H1 (cell line): ENCODE measurements around the gene DRD2. TPM values are rescaled to one million over a fixed set of nuclear protein-coding genes. Genes with fewer than 3 reads are reported as not detected.

Experiments used
- CTCF ChIA-PET: fragments of 300-600 bp; sonication (Branson Sonifier 250); formaldehyde crosslinking; loops from one replicate; lab custom pipeline; 2021; ENCODE audit not compliant: partially characterized antibody; lab: Charles Lee
- POLR2A ChIA-PET: fragments of 300-600 bp; sonication (Branson Sonifier 250); formaldehyde crosslinking; loops from one replicate; lab custom pipeline; 2021; ENCODE audit warnings: inconsistent platforms; ENCODE audit not compliant: partially characterized antibody; lab: Charles Lee
- DNase-seq, 2 experiments: peaks; one replicate each; pipeline versions ENCODE4 v3.0.0 to v3.0.0-alpha.2; 2010 to 2022; ENCODE audit warnings: low spot score in 2 of 2, low read depth in 1 of 2, mixed read lengths in 1 of 2
- FAIRE-seq: peaks from 2 replicates; lab custom pipeline; 2011; peaks lifted over from hg19 to GRCh38; lab: Jason Lieb, UNC
- H2AFZ ChIP-seq: 2 replicates; pipeline ENCODE4 v1.8.1; 2012; ENCODE audit warnings: low read length, inconsistent platforms
- H2AK5ac ChIP-seq: 2 replicates; pipeline ENCODE4 v1.6.1; 2013; ENCODE audit warnings: low read depth, low read length
- H2BK120ac ChIP-seq: replicated peaks from 2 replicates; pipeline ENCODE3; 2013; ENCODE audit warnings: low read depth, low read length, inconsistent platforms
- H2BK12ac ChIP-seq: 2 replicates; pipeline ENCODE4 v1.6.1; 2013; ENCODE audit warnings: low read depth, low read length
- H2BK15ac ChIP-seq: 2 replicates; pipeline ENCODE4 v1.6.1; 2013; ENCODE audit warnings: low read length
- H2BK20ac ChIP-seq: 2 replicates; pipeline ENCODE4 v1.6.1; 2013; ENCODE audit warnings: low read length
- H2BK5ac ChIP-seq: 2 replicates; pipeline ENCODE4 v1.6.1; 2013; ENCODE audit warnings: low read depth, low read length
- H3K14ac ChIP-seq: 2 replicates; pipeline ENCODE4 v1.6.1; 2013; ENCODE audit warnings: inconsistent platforms; ENCODE audit not compliant: insufficient read length
- H3K18ac ChIP-seq: 2 replicates; pipeline ENCODE4 v1.6.1; 2013; ENCODE audit warnings: low read length; ENCODE audit errors: extremely low read depth
- H3K23ac ChIP-seq: 2 replicates; pipeline ENCODE4 v1.6.1; 2013; ENCODE audit warnings: inconsistent platforms; ENCODE audit not compliant: insufficient read length
- H3K23me2 ChIP-seq: 2 replicates; pipeline ENCODE4 v1.6.1; 2013; ENCODE audit warnings: low read depth, low read length
- H3K27ac ChIP-seq: 2 replicates; pipeline ENCODE4 v1.6.1; 2011; ENCODE audit warnings: low read depth, low read length, inconsistent platforms
- H3K27me3 ChIP-seq, 4 experiments: replicated peaks in 1 of 4; 1 replicate in 1 of 4; 2 replicates in 3 of 4; pipeline versions ENCODE4 v1.6.1 to v1.8.1; 2011 to 2013; ENCODE audit warnings: low read length in 3 of 4, mild to moderate bottlenecking in 3 of 4, inconsistent platforms in 2 of 4, mixed read lengths in 2 of 4, moderate library complexity in 1 of 4; ENCODE audit not compliant: control insufficient read depth in 3 of 4, insufficient read depth in 3 of 4; ENCODE audit errors: extremely low read depth in 1 of 4
- H3K36me3 ChIP-seq, 4 experiments: 2 replicates each; pipeline versions ENCODE4 v1.6.1 to v1.8.1; 2011 to 2013; ENCODE audit warnings: mild to moderate bottlenecking in 4 of 4, low read length in 3 of 4, moderate library complexity in 2 of 4, control low read depth in 1 of 4, inconsistent platforms in 1 of 4; ENCODE audit not compliant: insufficient read depth in 4 of 4, control insufficient read depth in 2 of 4
- H3K4ac ChIP-seq: replicated peaks from 2 replicates; pipeline ENCODE3; 2013; ENCODE audit warnings: low read length, low read depth, mixed read lengths, inconsistent platforms; ENCODE audit not compliant: insufficient read length
- H3K4me1 ChIP-seq, 4 experiments: replicated peaks in 1 of 4; 1 replicate in 1 of 4; 2 replicates in 3 of 4; pipeline versions ENCODE4 v1.6.1 to v1.8.1; 2011 to 2013; ENCODE audit warnings: low read length in 3 of 4, inconsistent platforms in 2 of 4, mixed read lengths in 1 of 4; ENCODE audit not compliant: insufficient read depth in 4 of 4, control insufficient read depth in 3 of 4
- H3K4me2 ChIP-seq, 2 experiments: 2 replicates each; pipeline versions ENCODE4 v1.6.1 to v1.8.1; 2011 to 2013; ENCODE audit warnings: low read depth in 2 of 2, low read length in 2 of 2, control low read depth in 1 of 2, inconsistent platforms in 1 of 2, mild to moderate bottlenecking in 1 of 2; ENCODE audit not compliant: insufficient read depth in 1 of 2
- H3K4me3 ChIP-seq, 4 experiments: fragments of 200-600, 300-600 bp in 1 of 4; sonication (generic), shearing (Covaris generic), sonication (Bioruptor Twin) in 1 of 4; 2 replicates each; pipeline versions ENCODE4 v1.5.1 to v1.8.1; 2011 to 2016; ENCODE audit warnings: low read length in 4 of 4, low read depth in 3 of 4, control low read depth in 2 of 4, inconsistent platforms in 2 of 4, mild to moderate bottlenecking in 2 of 4, mixed read lengths in 1 of 4, moderate library complexity in 1 of 4; ENCODE audit not compliant: insufficient read depth in 2 of 4; ENCODE audit errors: extremely low read depth in 1 of 4
- H3K56ac ChIP-seq: replicated peaks from 2 replicates; pipeline ENCODE3; 2013; ENCODE audit warnings: low read depth, mild to moderate bottlenecking, mixed read lengths, low read length, inconsistent platforms; ENCODE audit not compliant: insufficient read length
- H3K79me1 ChIP-seq: 2 replicates; pipeline ENCODE4 v1.6.1; 2013; ENCODE audit warnings: low read depth, low read length, control low read depth
- H3K79me2 ChIP-seq, 2 experiments: 2 replicates each; pipeline versions ENCODE4 v1.6.1 to v1.8.1; 2012 to 2013; ENCODE audit warnings: low read length in 2 of 2, mild to moderate bottlenecking in 2 of 2, inconsistent platforms in 1 of 2; ENCODE audit not compliant: insufficient read depth in 2 of 2, control insufficient read depth in 1 of 2
- H3K9ac ChIP-seq, 4 experiments: replicated peaks in 1 of 4; 1 replicate in 1 of 4; 2 replicates in 3 of 4; pipeline versions ENCODE4 v1.6.1 to v1.8.1; 2011 to 2013; ENCODE audit warnings: low read depth in 3 of 4, low read length in 3 of 4, control low read depth in 2 of 4, mild to moderate bottlenecking in 2 of 4, moderate library complexity in 2 of 4, inconsistent platforms in 1 of 4; ENCODE audit errors: extremely low read depth in 1 of 4
- H3K9me3 ChIP-seq, 2 experiments: 2 replicates each; pipeline versions ENCODE4 v1.6.1 to v1.8.1; 2012 to 2013; ENCODE audit warnings: mild to moderate bottlenecking in 2 of 2, moderate library complexity in 2 of 2, control low read depth in 1 of 2, inconsistent platforms in 1 of 2, low read depth in 1 of 2, low read length in 1 of 2, mixed read lengths in 1 of 2; ENCODE audit not compliant: insufficient read depth in 2 of 2
- H4K20me1 ChIP-seq, 2 experiments: replicated peaks in 1 of 2; 2 replicates each; pipeline versions ENCODE3 to v1.8.1; 2011 to 2013; ENCODE audit warnings: inconsistent platforms in 2 of 2, low read length in 2 of 2, mild to moderate bottlenecking in 1 of 2; ENCODE audit not compliant: insufficient read depth in 2 of 2, control insufficient read depth in 1 of 2
- H4K5ac ChIP-seq: 2 replicates; pipeline ENCODE4 v1.6.1; 2013; ENCODE audit warnings: low read length, low read depth, mixed read lengths, inconsistent platforms; ENCODE audit not compliant: insufficient read length
- H4K8ac ChIP-seq: 2 replicates; pipeline ENCODE4 v1.8.0; 2013; ENCODE audit warnings: mild to moderate bottlenecking, moderate library complexity, low read length, inconsistent platforms; ENCODE audit not compliant: insufficient read depth; ENCODE audit errors: extremely low read depth
- H4K91ac ChIP-seq: replicated peaks from 2 replicates; pipeline ENCODE3; 2013; ENCODE audit warnings: low read length, mixed read lengths, inconsistent platforms; ENCODE audit not compliant: insufficient read length
- E2F6 ChIP-seq: IDR thresholded peaks from 2 replicates; pipeline ENCODE4 v1.6.1; 2012; ENCODE audit warnings: inconsistent platforms
- GABPA ChIP-seq: IDR thresholded peaks from 2 replicates; pipeline ENCODE4 v1.6.1; 2011; ENCODE audit warnings: mild to moderate bottlenecking, low read length, moderate library complexity, borderline replicate concordance; ENCODE audit not compliant: insufficient read depth
- whole genome bisulfite sequencing, 2 experiments: shearing (Covaris generic) in 1 of 2; methylation state at CpG; one replicate each; pipeline versions ENCODE4 v1.1.6 to v1.1.7; 2013 to 2015; ENCODE audit warnings: low lambda C conversion rate in 2 of 2, mixed read lengths in 2 of 2, inconsistent platforms in 1 of 2, low coverage in 1 of 2, missing lambda C conversion rate in 1 of 2; ENCODE audit not compliant: insufficient replicate concordance in 2 of 2, insufficient coverage in 1 of 2, insufficient read length in 1 of 2; ENCODE audit errors: extremely low coverage in 1 of 2, missing lambda C conversion rate in 1 of 2; 5-methylcytosine and 5-hydroxymethylcytosine counted together
- polyA plus RNA-seq, 7 experiments: library from polyadenylated mRNA; depleted of rRNA in 3 of 7; stranded (reverse) in 5 of 7; unstranded in 2 of 7; fragments of >200 nt in 5 of 7; fragments of 200-250 nt in 2 of 7; gene quantifications; 1 replicate in 5 of 7; 2 replicates in 1 of 7; 4 replicates in 1 of 7; pipeline versions ENCODE4 v1.2.1 to v1.2.3, GENCODE V29; 2011 to 2013; ENCODE audit warnings: missing spikeins in 2 of 7, mixed read lengths in 2 of 7
- total RNA-seq: library from RNA; stranded (reverse); fragmentation: NEBNext Ultra II Directional; extraction: Animal tissue kit (Norgen Biotek cat#: 25700); gene quantifications from 2 replicates; pipeline ENCODE4 v1.2.1, GENCODE V29; 2021

Gene DRD2
- total and polyA plus RNA-seq, 2 of the 8 experiments (the other 6 are each of a cell fraction or from before 2014, with no cell fraction given): 0.26 to 0.41 TPM

GRCh38 chr11:113376156-113376555 is 99.0 kb downstream of the DRD2 start:
- Histone ChIP-seq H3K4me1 (peaks cover 0 to 2% (median 0%) of the 10 kb centered on the region in 4 experiments; a peak in 1 of 7 replicates), H3K9ac (no peak overlapping the region), H3K27me3 (no peaks in the 10 kb centered on the region), H3K79me1 (no peaks in the 10 kb centered on the region), H2BK15ac (no peak overlapping the region), H4K8ac (no peak overlapping the region), H3K36me3 (no peaks in the 10 kb centered on the region), H3K23ac (no peak overlapping the region), H3K27ac (no peak overlapping the region), H2BK20ac (no peak overlapping the region), H3K4me3 (no peak overlapping the region), H3K18ac (no peak overlapping the region), H3K14ac (no peak overlapping the region), H3K9me3 (no peaks in the 10 kb centered on the region), H3K4ac (no peak overlapping the region), H4K20me1 (no peaks in the 10 kb centered on the region), H3K56ac (no peak overlapping the region), H2BK5ac (no peak overlapping the region), H3K4me2 (no peak overlapping the region), H2BK12ac (no peak overlapping the region), H3K79me2 (no peaks in the 10 kb centered on the region), H4K91ac (no peak overlapping the region), H2BK120ac (no peak overlapping the region), H4K5ac (no peak overlapping the region), H2AFZ (no peak overlapping the region), H2AK5ac (no peak overlapping the region), H3K23me2 (no peaks in the 10 kb centered on the region; the same call in 1 of the 2 replicates)
- ChIA-PET CTCF (interaction anchor here (1.0 to 3.2 kb wide), 8 partner anchors 9 to 363 kb away, joined by 3 to 17 read pairs (median 6); partner anchors contain the start of gene ANKK1), POLR2A (interaction anchor here (1.2 kb wide), 1 partner anchor 14 kb away, joined by 3 read pairs; no protein-coding TSS in a partner anchor)
- WGBS, 2 experiments: 91% methylated on average over 3 of the region's 3 CpGs; no CpG with 5 or more reads in 1 of the 2 experiments
- FAIRE-seq (no peak), DNase-seq (no peak)
- TF ChIP-seq GABPA: no peak
- TF ChIP-seq E2F6: no peak
